Neural cell (in vitro differentiated cells): ENCODE measurements around the gene THAP12.

Experiments
- CTCF ChIP-seq: fragments of 450-650 bp; IDR thresholded peaks from 2 replicates; pipeline ENCODE4 v1.5.1; 2014; ENCODE audit warnings: antibody characterized with exemption, mild to moderate bottlenecking, moderate library complexity; ENCODE audit not compliant: poor library complexity, severe bottlenecking
- EP300 ChIP-seq: fragments of 450-650 bp; conservative IDR thresholded peaks from 2 replicates; pipeline ENCODE4 v1.6.1; 2014; ENCODE audit warnings: antibody characterized with exemption, mild to moderate bottlenecking, moderate library complexity; ENCODE audit not compliant: poor library complexity, severe bottlenecking
- EZH2 ChIP-seq: fragments of 200-600, 300-800 bp; shearing (Covaris generic), sonication (generic); IDR thresholded peaks from 2 replicates; pipeline ENCODE4 v1.6.1; 2014; ENCODE audit warnings: antibody characterized with exemption, low read length, borderline replicate concordance, mild to moderate bottlenecking; ENCODE audit not compliant: insufficient read depth, poor library complexity, severe bottlenecking
- MXI1 ChIP-seq: fragments of 450-650 bp; conservative IDR thresholded peaks from 2 replicates; pipeline ENCODE4 v1.6.1; 2014; ENCODE audit warnings: antibody characterized with exemption, mild to moderate bottlenecking; ENCODE audit not compliant: poor library complexity, severe bottlenecking
- POLR2AphosphoS5 ChIP-seq: IDR thresholded peaks from 2 replicates; pipeline ENCODE4 v1.6.1; 2012
- RAD21 ChIP-seq: fragments of 450-650 bp; conservative IDR thresholded peaks from 2 replicates; pipeline ENCODE4 v1.6.1; 2014; ENCODE audit warnings: antibody characterized with exemption, mild to moderate bottlenecking, moderate library complexity
- TAF1 ChIP-seq: IDR thresholded peaks from 2 replicates; pipeline ENCODE4 v1.6.1; 2012; ENCODE audit warnings: low read depth
- TF ChIP-seq, protein P1 (sequence below): IDR thresholded peaks from 2 replicates; pipeline ENCODE4 v1.6.1; 2012; ENCODE audit warnings: borderline replicate concordance

DNA sequence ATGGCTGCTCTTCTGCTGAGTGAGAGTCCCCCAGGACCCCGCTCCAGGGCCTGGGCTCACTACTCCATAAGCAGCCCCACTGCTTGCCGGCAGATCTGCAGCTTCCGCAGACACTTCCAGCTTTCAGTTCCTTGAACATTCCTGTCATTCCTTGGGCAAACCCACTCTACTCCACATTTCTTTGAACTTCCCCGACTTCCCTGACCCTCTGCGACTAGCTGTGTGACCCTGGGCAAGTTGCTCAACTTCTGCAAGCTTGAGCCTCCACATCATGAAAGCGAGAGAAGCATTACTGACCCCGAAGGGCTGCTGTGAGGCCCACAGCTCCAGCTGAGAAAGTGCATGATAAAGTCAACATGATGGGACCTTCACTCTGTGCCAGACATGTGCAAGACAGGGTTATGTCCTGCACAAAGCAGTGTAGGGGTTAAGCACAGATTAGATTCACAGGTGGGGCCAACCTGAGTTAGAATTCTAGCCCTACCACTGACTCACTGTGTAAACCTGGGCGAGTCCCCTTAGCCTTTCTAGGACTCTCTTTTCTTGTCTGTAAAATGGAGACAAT is 51.8 kb downstream of the THAP12 start:
- TF ChIP-seq CTCF (no peak), EP300 (no peak), MXI1 (no peak), RAD21 (no peak), TAF1 (no peak), EZH2 (no peak), POLR2AphosphoS5 (no peak)
- TF ChIP-seq, protein P1, sequence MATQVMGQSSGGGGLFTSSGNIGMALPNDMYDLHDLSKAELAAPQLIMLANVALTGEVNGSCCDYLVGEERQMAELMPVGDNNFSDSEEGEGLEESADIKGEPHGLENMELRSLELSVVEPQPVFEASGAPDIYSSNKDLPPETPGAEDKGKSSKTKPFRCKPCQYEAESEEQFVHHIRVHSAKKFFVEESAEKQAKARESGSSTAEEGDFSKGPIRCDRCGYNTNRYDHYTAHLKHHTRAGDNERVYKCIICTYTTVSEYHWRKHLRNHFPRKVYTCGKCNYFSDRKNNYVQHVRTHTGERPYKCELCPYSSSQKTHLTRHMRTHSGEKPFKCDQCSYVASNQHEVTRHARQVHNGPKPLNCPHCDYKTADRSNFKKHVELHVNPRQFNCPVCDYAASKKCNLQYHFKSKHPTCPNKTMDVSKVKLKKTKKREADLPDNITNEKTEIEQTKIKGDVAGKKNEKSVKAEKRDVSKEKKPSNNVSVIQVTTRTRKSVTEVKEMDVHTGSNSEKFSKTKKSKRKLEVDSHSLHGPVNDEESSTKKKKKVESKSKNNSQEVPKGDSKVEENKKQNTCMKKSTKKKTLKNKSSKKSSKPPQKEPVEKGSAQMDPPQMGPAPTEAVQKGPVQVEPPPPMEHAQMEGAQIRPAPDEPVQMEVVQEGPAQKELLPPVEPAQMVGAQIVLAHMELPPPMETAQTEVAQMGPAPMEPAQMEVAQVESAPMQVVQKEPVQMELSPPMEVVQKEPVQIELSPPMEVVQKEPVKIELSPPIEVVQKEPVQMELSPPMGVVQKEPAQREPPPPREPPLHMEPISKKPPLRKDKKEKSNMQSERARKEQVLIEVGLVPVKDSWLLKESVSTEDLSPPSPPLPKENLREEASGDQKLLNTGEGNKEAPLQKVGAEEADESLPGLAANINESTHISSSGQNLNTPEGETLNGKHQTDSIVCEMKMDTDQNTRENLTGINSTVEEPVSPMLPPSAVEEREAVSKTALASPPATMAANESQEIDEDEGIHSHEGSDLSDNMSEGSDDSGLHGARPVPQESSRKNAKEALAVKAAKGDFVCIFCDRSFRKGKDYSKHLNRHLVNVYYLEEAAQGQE: no peak
